ENCODE data around the gene TMEM95.
A peak's percentile ranks its signal among the peaks of the same experiment; 100 is the strongest.
"Not testable (repeated sequence)": the region's sequence is repeated elsewhere in the genome, so short reads cannot be mapped to it uniquely, and the experiment has no call there.

TMEM95 gene

GRCh38 chr17:7356072-7356549 is 1.2 kb downstream of the TMEM95 start:
- Histone ChIP-seq H3K9me3 (ENCODE audit: control insufficient read depth in 5 of 5, low read length in 5 of 5) (no peaks in the 10 kb centered on the region), H3K4me3 (ENCODE audit: low read depth in 1 of 5, low read length in 5 of 5) (no peak overlapping the region), H3K27ac (ENCODE audit: low read depth, low read length) (no peak overlapping the region), H3K4me1 (ENCODE audit: control insufficient read depth in 5 of 5, insufficient read depth in 5 of 5, low read length in 5 of 5) (peaks cover 3 to 39% (median 31%) of the 10 kb centered on the region in 5 donors), H3K27me3 (ENCODE audit: control insufficient read depth in 5 of 5, insufficient read depth in 4 of 5, low read length in 5 of 5) (no peaks in the 10 kb centered on the region), H3K9ac (ENCODE audit: low read length in 5 of 5) (peak overlapping the region in 1 of 5 donors; percentile 29), H3K36me3 (ENCODE audit: control insufficient read depth in 5 of 5, insufficient read depth in 5 of 5, low read length in 5 of 5) (no peaks in the 10 kb centered on the region)

GRCh38 chr17:7356756-7357155 is 1.8 kb downstream of the TMEM95 start:
- H3K27ac ChIP-seq (ENCODE audit: low read depth, low read length), result no peak overlapping the region

GRCh38 chr17:7357381-7357780 is 2.4 kb downstream of the TMEM95 start:
- Histone ChIP-seq H3K27me3 (ENCODE audit: control insufficient read depth in 5 of 5, insufficient read depth in 4 of 5, low read length in 5 of 5) (peaks cover 0 to 4% (median 0%) of the 10 kb centered on the region in 5 donors), H3K27ac (ENCODE audit: low read depth, low read length) (no peak overlapping the region), H3K4me1 (ENCODE audit: control insufficient read depth in 5 of 5, insufficient read depth in 5 of 5, low read length in 5 of 5) (peaks cover 3 to 32% (median 27%) of the 10 kb centered on the region in 5 donors), H3K4me3 (ENCODE audit: low read depth in 1 of 5, low read length in 5 of 5) (no peak overlapping the region), H3K36me3 (ENCODE audit: control insufficient read depth in 5 of 5, insufficient read depth in 5 of 5, low read length in 5 of 5) (no peaks in the 10 kb centered on the region), H3K9ac (ENCODE audit: low read length in 5 of 5) (no peak overlapping the region), H3K9me3 (ENCODE audit: control insufficient read depth in 5 of 5, low read length in 5 of 5) (no peaks in the 10 kb centered on the region)

More at GRCh38 chr17:7356756-7357155, 1.8 kb downstream of the TMEM95 start:
- H3K36me3 ChIP-seq (ENCODE audit: control insufficient read depth in 5 of 5, insufficient read depth in 5 of 5, low read length in 5 of 5), result no peaks in the 10 kb centered on the region
- no peaks in the 10 kb centered on the region for H3K9me3 ChIP-seq (ENCODE audit: control insufficient read depth in 5 of 5, low read length in 5 of 5)
- H3K4me3 ChIP-seq (ENCODE audit: low read depth in 1 of 5, low read length in 5 of 5), result no peak overlapping the region
- H3K9ac ChIP-seq (ENCODE audit: low read length in 5 of 5), result no peak overlapping the region
- peaks cover 3 to 36% (median 29%) of the 10 kb centered on the region in 5 donors for H3K4me1 ChIP-seq (ENCODE audit: control insufficient read depth in 5 of 5, insufficient read depth in 5 of 5, low read length in 5 of 5)
- H3K27me3 ChIP-seq (ENCODE audit: control insufficient read depth in 5 of 5, insufficient read depth in 4 of 5, low read length in 5 of 5), result peaks cover 0 to under 1% (median 0%) of the 10 kb centered on the region in 5 donors

GRCh38 chr17:7361906-7362305 is 7.0 kb downstream of the TMEM95 start:
- Histone ChIP-seq H3K9ac (ENCODE audit: low read length in 5 of 5) (no peak overlapping the region), H3K27me3 (ENCODE audit: control insufficient read depth in 5 of 5, insufficient read depth in 4 of 5, low read length in 5 of 5) (peaks cover 0 to 4% (median 0%) of the 10 kb centered on the region in 5 donors), H3K9me3 (ENCODE audit: control insufficient read depth in 5 of 5, low read length in 5 of 5) (no peaks in the 10 kb centered on the region), H3K4me1 (ENCODE audit: control insufficient read depth in 5 of 5, insufficient read depth in 5 of 5, low read length in 5 of 5) (no peaks in the 10 kb centered on the region), H3K4me3 (ENCODE audit: low read depth in 1 of 5, low read length in 5 of 5) (no peak overlapping the region), H3K27ac (ENCODE audit: low read depth, low read length) (no peak overlapping the region), H3K36me3 (ENCODE audit: control insufficient read depth in 5 of 5, insufficient read depth in 5 of 5, low read length in 5 of 5) (no peaks in the 10 kb centered on the region)

GRCh38 chr17:7363311-7363710 is 8.4 kb downstream of the TMEM95 start:
- H3K4me1 ChIP-seq (ENCODE audit: control insufficient read depth in 5 of 5, insufficient read depth in 5 of 5, low read length in 5 of 5), result no peaks in the 10 kb centered on the region
- H3K27me3 ChIP-seq (ENCODE audit: control insufficient read depth in 5 of 5, insufficient read depth in 4 of 5, low read length in 5 of 5), result peaks cover 0 to 4% (median 0%) of the 10 kb centered on the region in 5 donors
- no peaks in the 10 kb centered on the region for H3K36me3 ChIP-seq (ENCODE audit: control insufficient read depth in 5 of 5, insufficient read depth in 5 of 5, low read length in 5 of 5)
- H3K9me3 ChIP-seq (ENCODE audit: control insufficient read depth in 5 of 5, low read length in 5 of 5), result no peaks in the 10 kb centered on the region
- no peak overlapping the region for H3K27ac ChIP-seq (ENCODE audit: low read depth, low read length)
- no peak overlapping the region for H3K9ac ChIP-seq (ENCODE audit: low read length in 5 of 5)
- no peak overlapping the region for H3K4me3 ChIP-seq (ENCODE audit: low read depth in 1 of 5, low read length in 5 of 5)

DNA sequence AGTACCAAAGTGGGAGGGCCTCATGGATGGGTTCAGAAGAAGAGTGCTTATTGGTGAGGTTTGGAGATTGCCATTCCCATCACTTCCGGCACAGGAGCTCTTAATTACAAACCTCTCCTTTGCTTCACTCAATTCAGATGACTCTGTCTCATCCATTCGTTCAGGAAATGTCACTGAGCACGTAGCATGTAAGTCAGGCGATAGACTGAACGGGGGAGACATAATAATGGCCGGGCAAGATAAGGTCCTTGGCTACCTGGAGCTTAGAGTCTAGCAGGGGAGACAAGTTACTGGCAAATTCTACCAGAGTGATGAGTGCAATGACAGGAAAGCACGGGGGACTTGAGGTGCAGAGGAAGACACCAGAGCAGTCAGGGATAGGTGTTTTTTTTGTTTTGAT is 11.0 kb downstream of the TMEM95 start:
- H3K9me3 ChIP-seq (ENCODE audit: control insufficient read depth in 5 of 5, low read length in 5 of 5); H3K4me3 ChIP-seq (ENCODE audit: low read depth in 1 of 5, low read length in 5 of 5); H3K9ac ChIP-seq (ENCODE audit: low read length in 5 of 5); H3K4me1 ChIP-seq (ENCODE audit: control insufficient read depth in 5 of 5, insufficient read depth in 5 of 5, low read length in 5 of 5); H3K27me3 ChIP-seq (ENCODE audit: control insufficient read depth in 5 of 5, insufficient read depth in 4 of 5, low read length in 5 of 5); H3K27ac ChIP-seq (ENCODE audit: low read depth, low read length); H3K36me3 ChIP-seq (ENCODE audit: control insufficient read depth in 5 of 5, insufficient read depth in 5 of 5, low read length in 5 of 5): not testable (repeated sequence)

DNA sequence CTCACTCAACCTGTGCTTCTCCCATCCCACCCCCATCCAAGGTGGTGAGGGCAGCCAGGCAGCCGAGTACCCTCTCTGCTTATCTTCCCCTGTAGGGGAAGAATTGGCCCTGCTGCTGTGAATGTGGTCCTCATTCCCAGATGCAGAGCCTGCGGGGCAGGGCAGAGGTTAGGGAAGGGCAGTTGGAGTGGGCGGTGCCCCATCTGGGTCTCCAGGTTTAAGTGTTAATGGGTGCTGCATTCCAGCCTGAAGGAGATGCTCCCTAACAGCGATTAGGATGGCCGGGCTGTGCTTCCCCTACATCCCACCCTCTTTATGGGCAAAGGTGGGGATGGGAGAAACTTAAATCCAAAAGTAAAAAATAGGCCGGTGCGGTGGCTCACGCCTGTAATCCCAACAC is 12.1 kb downstream of the TMEM95 start:
- no peak overlapping the region for H3K27ac ChIP-seq (ENCODE audit: low read depth, low read length)
- no peaks in the 10 kb centered on the region for H3K9me3 ChIP-seq (ENCODE audit: control insufficient read depth in 5 of 5, low read length in 5 of 5)
- H3K36me3 ChIP-seq (ENCODE audit: control insufficient read depth in 5 of 5, insufficient read depth in 5 of 5, low read length in 5 of 5), result no peaks in the 10 kb centered on the region
- no peak overlapping the region for H3K4me3 ChIP-seq (ENCODE audit: low read depth in 1 of 5, low read length in 5 of 5)
- H3K27me3 ChIP-seq (ENCODE audit: control insufficient read depth in 5 of 5, insufficient read depth in 4 of 5, low read length in 5 of 5), result peaks cover 0 to 3% (median 0%) of the 10 kb centered on the region in 5 donors
- no peaks in the 10 kb centered on the region for H3K4me1 ChIP-seq (ENCODE audit: control insufficient read depth in 5 of 5, insufficient read depth in 5 of 5, low read length in 5 of 5)
- no peak overlapping the region for H3K9ac ChIP-seq (ENCODE audit: low read length in 5 of 5)

- Histone ChIP-seq H3K36me3 (ENCODE audit: control insufficient read depth in 5 of 5, insufficient read depth in 5 of 5, low read length in 5 of 5) (no peaks in the 10 kb centered on the region), H3K27ac (ENCODE audit: low read depth, low read length) (no peak overlapping the region), H3K4me3 (ENCODE audit: low read depth in 1 of 5, low read length in 5 of 5) (no peak overlapping the region), H3K9ac (ENCODE audit: low read length in 5 of 5) (no peak overlapping the region), H3K27me3 (ENCODE audit: control insufficient read depth in 5 of 5, insufficient read depth in 4 of 5, low read length in 5 of 5) (peaks cover 0 to 3% (median 0%) of the 10 kb centered on the region in 5 donors), H3K4me1 (ENCODE audit: control insufficient read depth in 5 of 5, insufficient read depth in 5 of 5, low read length in 5 of 5) (no peaks in the 10 kb centered on the region), H3K9me3 (ENCODE audit: control insufficient read depth in 5 of 5, low read length in 5 of 5) (no peaks in the 10 kb centered on the region)
Measured at GRCh38 chr17:7367918-7368598, 13.1 kb downstream of the TMEM95 start.

DNA sequence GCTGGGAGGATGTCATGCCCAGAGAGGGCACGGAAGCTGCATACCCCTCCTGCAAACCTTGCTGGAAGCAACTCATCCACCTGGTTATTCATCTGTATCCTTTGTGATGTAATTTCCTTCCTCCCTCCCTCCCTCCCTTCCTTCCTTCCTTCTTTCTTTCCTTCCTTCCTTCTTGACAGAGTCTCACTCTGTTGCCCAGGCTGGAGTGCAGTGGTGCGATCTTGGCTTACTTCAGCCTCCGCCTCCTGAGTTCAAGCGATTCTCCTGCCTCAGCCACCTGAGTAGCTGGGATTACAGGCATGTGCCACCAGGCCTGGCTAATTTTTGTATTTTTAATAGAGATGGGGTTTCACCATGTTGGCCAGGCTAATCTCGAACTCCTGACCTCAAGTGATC is 13.6 kb downstream of the TMEM95 start:
- not testable (repeated sequence) for H3K27ac ChIP-seq (ENCODE audit: low read depth, low read length); H3K9ac ChIP-seq (ENCODE audit: low read length in 5 of 5); H3K9me3 ChIP-seq (ENCODE audit: control insufficient read depth in 5 of 5, low read length in 5 of 5); H3K36me3 ChIP-seq (ENCODE audit: control insufficient read depth in 5 of 5, insufficient read depth in 5 of 5, low read length in 5 of 5); H3K4me1 ChIP-seq (ENCODE audit: control insufficient read depth in 5 of 5, insufficient read depth in 5 of 5, low read length in 5 of 5); H3K27me3 ChIP-seq (ENCODE audit: control insufficient read depth in 5 of 5, insufficient read depth in 4 of 5, low read length in 5 of 5); H3K4me3 ChIP-seq (ENCODE audit: low read depth in 1 of 5, low read length in 5 of 5)

GRCh38 chr17:7369825-7370224 is 14.9 kb downstream of the TMEM95 start:
- Histone ChIP-seq H3K27me3 (ENCODE audit: control insufficient read depth in 5 of 5, insufficient read depth in 4 of 5, low read length in 5 of 5) (peaks cover 0 to 3% (median 0%) of the 10 kb centered on the region in 5 donors), H3K4me1 (ENCODE audit: control insufficient read depth in 5 of 5, insufficient read depth in 5 of 5, low read length in 5 of 5) (no peaks in the 10 kb centered on the region), H3K36me3 (ENCODE audit: control insufficient read depth in 5 of 5, insufficient read depth in 5 of 5, low read length in 5 of 5) (no peaks in the 10 kb centered on the region), H3K9me3 (ENCODE audit: control insufficient read depth in 5 of 5, low read length in 5 of 5) (no peaks in the 10 kb centered on the region), H3K9ac (ENCODE audit: low read length in 5 of 5) (no peak overlapping the region), H3K27ac (ENCODE audit: low read depth, low read length) (no peak overlapping the region), H3K4me3 (ENCODE audit: low read depth in 1 of 5, low read length in 5 of 5) (no peak overlapping the region)

Data from subcutaneous abdominal adipose tissue (tissue), 5 donors.